Middle frontal gyrus (tissue), 1 donor: Measurements from ENCODE around the gene EFCAB5.

Experiments
- DNase-seq: peaks from one replicate; pipeline ENCODE4 v3.0.0-alpha.2; 2015; ENCODE audit warnings: low spot score; ENCODE audit errors: extremely low spot score

Gene EFCAB5

DNA sequence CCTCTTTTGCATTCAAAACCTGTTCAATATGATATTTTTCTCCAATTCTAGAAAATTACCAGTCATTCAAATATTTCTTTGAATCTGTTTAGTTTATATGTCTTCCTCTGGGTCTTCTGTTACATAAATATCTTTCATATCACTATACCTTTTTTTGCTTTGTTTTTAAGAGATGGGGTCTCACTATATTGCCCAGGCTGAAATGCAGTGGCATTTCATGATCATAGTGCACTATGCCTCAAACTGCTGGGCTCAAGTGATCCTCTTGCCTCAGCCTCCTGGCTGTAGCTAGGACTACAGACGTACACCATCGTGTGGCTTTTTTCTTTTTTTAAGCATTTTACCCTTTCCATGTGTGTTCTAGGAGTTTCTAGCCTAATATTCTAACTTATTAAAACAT lies 214.0 kb downstream of the EFCAB5 start:
- DNase-seq, result no peak
